B cell (primary cell): Measurements from ENCODE around the gene CAMKK2.

Experiments
- EZH2 ChIP-seq: IDR thresholded peaks from 2 replicates; pipeline ENCODE4 v1.6.1; 2012; ENCODE audit warnings: borderline replicate concordance, low read depth, mild to moderate bottlenecking, moderate library complexity, low read length; ENCODE audit not compliant: insufficient read depth, poor library complexity, severe bottlenecking
- TF ChIP-seq, protein P1 (sequence below): fragments of 200-600 bp; IDR thresholded peaks from one replicate; pipeline ENCODE4 v1.8.0; 2022; ENCODE audit warnings: antibody characterized with exemption, mild to moderate bottlenecking

DNA sequence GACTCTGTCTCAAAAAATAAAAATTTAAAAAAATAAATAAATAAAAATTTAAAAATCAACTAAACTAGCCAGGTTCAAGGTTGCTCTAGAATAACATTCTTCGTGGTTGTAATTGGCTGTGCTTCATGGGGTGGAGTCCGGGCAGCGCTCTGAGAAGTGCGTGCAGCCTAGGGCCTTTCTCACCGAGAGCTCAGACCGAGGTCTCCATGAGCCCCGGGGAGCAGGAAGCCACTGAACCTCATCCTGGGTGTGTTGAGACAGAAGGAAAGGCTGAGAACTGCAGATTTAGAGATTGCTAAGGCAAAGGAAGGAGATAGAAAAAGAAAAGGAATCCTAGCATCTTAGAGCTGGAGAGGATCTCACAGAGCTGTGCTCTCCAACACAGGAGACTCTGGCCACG, 71.9 kb downstream of the CAMKK2 start:
- TF ChIP-seq, protein P1, sequence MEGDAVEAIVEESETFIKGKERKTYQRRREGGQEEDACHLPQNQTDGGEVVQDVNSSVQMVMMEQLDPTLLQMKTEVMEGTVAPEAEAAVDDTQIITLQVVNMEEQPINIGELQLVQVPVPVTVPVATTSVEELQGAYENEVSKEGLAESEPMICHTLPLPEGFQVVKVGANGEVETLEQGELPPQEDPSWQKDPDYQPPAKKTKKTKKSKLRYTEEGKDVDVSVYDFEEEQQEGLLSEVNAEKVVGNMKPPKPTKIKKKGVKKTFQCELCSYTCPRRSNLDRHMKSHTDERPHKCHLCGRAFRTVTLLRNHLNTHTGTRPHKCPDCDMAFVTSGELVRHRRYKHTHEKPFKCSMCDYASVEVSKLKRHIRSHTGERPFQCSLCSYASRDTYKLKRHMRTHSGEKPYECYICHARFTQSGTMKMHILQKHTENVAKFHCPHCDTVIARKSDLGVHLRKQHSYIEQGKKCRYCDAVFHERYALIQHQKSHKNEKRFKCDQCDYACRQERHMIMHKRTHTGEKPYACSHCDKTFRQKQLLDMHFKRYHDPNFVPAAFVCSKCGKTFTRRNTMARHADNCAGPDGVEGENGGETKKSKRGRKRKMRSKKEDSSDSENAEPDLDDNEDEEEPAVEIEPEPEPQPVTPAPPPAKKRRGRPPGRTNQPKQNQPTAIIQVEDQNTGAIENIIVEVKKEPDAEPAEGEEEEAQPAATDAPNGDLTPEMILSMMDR: no peak
- no peak for TF ChIP-seq EZH2
